HG02981 (cell line): Measurements from ENCODE around the gene PIK3R6.

Experiments used
- ATAC-seq: cut with Tn5 transposase; IDR thresholded peaks from one replicate; pipeline ENCODE4 v1.9.1; 2021; ENCODE audit warnings: mild to moderate bottlenecking, moderate library complexity; ENCODE audit not compliant: unreplicated experiment

The PIK3R6 gene

DNA sequence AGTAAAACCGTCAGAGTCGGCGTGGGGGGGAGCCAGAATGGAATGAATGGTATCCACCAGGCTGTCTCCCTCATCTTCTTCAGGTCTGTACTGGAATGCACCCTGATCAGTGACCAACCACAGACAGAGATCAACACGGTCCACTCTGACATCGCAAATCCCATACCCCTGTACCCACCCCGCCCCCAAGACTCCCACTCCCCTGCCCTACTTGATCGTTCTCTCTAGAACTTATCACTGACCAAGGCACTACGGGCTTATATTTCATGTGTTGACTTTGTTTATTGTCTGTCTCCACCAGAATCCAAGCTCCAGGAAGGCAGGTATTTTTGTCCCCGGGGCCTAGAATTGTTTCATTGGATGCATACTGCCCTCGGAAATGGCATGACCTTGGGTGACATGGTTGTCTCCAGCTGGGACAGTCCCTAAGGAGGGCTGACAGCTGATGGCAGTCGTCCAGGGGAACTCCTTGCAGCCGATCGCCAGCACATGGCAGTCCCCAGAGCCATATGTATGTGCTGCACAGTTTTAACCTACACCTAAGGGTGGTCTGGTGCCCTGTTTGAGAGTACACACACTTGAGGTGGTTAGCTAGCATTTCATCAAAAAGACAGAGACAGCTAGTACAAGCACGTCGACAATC, 67.8 kb downstream of the PIK3R6 start:
- ATAC-seq, result no peak

DNA sequence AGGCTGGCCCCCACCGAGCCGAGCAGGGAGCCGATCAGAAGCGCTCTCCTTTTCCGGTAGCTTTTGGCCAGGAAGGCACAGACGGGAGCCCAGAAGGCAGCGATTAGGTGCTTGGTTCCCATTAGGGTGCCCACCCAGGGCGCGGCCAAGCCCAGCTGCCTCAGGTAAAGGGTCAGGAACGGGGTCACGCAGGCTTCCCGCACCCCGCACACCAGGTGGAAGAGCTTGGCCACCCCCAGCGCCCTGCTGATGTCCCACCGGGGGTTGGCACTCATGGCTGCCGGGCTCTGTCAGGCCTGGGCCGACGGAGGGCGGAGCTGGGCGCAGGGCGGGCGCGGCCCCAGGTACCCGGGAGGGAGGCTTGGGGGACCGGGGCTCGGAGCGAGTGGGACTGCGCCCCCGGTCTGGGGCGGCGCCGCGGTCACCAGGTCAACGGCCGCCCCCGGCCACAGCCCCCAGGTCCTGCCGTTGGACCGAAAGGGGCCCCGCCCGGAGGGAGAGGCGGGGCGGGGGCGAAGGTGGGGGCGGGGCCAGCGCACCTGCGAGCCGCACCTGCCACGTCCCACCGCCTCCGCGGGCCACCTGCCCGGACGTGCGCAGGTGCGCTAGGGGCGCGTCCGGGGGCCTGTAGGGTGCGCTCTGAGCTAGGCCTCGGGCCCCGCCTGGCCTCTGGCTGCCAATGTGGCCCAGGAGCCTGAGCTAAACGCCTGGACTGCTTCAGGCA, 68.5 kb downstream of the PIK3R6 start, which contains the start of gene MFSD6L:
TSS of gene MFSD6L (minus strand) at position 520 of the 724 bp plus-strand sequence. CDS start at position 275, 245 bp downstream.
- ATAC-seq, result no peak

DNA sequence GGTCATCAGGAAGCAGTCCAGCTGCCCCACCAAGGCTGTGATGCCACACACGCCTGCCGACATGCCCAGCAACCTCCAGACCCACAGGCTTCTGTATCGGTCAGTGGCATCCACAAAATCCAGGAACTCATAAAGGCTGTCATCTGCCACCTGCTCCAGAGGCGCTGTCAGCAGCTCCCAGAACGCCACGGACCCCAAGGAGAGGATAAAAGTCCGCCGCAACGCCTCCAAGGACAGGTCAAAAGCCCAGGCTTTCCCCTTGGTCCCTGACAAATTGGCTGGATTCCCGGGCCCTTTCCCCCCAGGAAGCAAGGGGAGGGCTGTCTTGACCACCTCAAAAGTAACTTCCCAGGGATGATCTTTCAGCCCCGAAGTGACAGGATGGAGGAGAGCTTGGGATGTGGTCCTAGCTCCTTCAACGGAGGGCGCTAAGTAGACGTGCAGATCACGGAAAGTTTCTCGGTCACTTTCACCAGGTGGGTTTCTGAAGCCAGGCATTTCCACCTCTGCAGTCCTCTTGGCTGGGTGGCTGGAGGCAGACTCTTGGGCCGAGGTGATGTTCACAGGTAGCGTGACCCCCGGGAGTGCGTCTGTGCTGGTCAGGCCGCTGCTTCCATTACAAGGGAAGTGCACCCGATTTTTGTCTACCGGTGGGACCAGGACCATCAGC, 69.2 kb downstream of the PIK3R6 start:
- ATAC-seq, result no peak

DNA sequence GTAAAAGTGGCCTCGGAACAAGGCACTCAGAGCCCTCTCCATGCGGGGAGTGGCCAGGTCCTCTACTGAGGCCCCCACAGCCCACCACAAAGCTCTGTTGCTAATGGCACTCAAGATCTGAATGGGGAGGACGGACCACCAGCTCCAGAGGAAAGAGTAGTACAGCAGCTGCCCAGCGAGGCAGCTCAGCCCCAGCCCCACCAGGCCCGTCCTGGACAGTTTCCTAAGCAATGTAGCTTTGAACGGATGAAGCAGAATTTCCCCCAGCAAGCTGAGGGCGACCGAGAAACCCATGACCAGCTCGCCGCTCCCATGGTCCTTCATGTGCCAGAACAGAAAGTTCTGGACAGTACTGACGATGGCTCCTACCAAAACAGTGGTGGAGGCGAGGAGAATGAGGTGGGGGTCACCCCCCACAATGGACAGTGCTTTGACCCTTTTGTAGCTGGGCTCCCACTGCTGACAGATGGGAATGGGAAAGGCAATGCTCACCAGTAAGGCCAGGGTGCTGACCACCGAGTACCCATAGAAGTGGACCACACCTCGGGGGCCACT, 69.8 kb downstream of the PIK3R6 start:
- ATAC-seq, result no peak

DNA sequence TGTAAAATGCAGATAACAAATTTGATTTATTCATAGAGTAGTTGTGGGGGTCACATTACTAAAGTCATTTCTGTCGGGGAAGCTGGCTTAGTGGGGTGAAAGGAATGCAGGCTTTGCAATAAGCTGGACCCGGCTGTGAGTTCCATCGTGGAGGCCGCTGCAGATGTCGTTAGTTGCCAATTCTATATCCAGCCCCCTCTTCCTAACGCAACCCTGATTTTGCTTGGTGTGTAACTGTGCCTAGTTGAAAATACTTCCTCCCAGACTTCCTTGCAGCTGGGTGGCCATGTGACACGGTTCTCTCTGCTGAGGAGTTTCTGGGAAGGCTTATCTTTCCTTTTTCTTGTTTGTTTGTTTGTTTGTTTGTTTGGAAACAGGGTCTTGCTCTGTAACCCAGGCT, 72.8 kb downstream of the PIK3R6 start:
- no peak for ATAC-seq

DNA sequence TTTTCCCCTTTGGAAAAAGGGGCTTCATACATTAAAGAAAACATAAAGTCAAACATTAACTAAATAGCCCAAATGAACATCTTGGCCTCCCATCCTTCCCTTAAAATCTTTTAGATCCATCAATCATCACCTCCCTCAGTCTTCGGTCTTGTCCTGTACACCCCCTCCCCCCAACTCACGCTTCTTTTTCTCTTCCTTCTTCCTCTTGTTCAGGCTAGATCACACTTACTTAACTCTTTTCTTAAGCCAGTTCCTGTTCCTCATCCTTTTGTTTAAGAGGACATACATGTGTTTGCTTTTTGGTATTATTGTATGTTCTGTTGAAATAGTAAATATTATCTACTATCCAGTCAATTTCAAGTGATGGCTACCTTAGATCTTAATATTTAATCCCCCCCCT, 73.8 kb downstream of the PIK3R6 start:
- no peak for ATAC-seq

DNA sequence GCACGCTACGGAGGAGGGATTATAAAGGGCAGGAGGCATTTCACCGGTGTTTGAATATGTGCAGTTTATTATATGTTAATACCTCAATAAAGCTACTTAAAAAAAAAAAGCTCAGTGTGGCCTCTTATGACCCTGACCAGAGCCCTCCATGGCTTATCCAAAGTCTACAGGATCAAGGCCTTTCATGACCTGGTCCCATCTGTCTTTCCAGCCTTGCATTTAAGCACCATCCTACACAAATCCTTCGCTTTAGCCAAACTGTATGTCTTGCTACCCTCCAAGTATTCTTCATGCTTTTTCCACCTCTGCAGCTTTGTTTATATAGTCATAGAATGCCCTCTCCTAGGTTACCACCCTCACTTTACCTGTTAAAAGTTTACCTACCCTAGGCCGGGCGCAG, 74.8 kb downstream of the PIK3R6 start:
- ATAC-seq, result no peak

DNA sequence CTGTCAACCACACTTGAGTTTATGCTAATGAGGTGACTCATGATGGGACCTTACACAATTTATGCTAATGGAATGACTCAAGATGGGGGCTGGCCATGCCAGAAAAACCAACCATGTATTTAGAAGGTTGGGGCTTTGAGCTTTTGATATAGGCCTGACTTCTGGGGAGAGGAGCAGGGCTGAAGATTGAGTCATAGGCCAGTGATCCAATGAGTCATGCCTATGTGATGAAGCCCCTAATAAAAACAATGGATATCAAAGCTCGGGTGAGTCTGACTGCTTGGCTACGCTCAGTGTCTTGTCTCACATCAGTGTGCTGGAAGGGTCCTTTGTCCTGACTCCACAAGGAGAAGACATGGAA, 75.6 kb downstream of the PIK3R6 start:
- ATAC-seq, result no peak

DNA sequence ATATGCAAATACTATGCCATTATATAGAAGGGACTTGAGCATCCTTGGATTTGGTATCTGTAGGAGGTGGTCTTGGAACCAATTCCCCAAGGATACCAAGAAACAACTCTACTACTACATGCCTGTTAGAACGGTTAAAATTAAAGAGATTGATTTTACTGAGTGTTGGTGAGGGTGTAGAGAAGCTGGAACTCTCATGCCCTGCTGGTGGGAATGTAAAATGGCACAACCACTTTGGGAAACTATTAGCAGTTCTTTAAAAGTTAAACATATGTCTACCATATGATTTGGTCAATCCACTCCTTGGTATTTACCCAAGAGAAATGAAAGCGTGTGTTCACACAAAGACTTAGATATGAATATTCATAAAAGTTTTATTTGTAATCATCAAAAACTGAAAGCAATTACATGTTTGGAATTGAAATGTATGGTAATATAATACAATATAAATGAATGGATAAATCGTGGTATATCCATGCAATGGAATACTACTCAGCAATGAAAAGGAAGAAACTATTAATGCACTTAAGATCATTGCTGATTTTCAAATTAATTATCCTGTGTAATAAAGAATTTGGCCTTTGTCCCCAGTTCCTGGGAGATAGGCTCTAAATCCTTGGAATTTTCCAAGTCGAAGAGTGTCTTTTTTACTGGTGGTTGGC, 76.1 kb downstream of the PIK3R6 start:
- ATAC-seq, result no peak

DNA sequence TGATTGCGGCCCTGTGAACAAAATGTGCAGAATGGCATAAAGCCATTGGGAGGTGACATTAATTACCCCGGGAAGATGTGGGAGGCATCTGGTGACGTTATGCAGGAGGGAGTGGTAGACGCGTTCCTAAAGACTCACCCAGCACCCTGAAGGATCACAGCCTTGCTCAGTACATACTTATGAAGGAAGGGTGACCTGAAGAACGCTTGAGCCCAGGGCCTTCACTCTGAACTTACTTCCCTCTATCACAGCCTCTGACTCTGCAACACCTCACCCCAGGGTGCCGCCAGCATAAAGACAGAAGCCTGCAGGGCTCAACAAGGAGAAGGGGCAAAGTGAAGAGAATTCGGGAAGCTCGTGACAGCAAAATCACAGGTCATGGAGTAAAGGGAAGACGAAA, 77.7 kb downstream of the PIK3R6 start:
- no peak for ATAC-seq

DNA sequence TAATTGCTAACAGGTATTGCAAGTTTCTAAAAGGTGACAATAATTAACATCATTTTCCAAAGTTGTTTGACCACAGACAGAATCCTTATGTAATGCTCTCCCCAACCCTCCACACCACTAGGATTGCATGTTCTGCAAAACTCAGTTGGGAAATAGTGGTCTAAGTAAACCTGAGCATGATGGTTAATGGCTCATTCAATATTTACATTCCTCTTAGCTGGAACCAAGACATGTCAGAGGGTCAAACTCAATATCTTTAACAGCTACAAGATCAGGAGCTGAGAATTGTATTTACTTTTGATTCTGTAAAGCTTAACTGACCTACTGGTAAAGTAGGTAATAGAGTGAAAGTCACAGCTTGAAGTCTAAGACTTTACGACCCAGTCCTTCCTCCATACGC, 78.5 kb downstream of the PIK3R6 start:
- no peak for ATAC-seq

DNA sequence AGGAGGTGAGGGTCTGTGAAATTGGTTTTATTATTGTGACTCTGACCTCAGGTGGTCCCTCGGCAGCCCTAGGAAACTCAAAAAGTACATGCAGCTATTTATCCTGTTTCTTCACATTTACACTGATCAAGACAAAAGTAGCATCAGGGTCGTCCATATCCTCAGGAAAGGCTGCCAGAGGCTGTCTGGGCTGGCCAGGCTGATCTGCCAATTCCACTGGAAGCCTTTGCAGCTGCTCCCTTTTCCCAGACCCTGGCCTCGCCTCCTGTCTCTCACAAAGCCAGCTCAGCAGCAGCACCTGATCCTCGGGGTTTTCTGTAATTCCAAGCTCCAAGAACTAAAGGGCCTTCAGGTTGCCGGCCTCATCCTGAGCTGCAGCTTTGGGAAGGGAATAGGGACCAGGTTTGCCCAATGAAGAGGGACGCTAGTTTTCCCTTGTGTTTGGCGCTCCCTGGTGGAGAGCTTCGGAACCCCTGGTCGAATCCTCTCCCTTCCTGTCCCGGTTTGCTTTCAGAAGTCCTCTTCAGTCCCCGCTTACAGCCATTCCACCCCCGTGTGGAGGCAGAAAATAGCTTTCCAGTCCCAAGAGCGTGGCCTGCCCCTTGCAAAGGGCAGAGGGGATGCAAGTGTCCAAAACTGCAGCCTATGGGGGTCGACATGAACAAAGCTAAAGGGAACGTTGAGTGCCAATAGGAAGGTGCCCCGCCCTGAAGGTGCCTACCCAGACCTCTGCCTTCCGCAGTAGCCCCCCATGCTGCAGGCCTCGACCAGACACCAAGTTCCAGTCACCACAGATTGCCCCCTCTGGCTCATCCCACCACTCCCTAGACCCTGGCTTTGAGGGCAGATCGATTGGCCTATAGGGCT, 81.7 kb downstream of the PIK3R6 start:
- ATAC-seq, result no peak

DNA sequence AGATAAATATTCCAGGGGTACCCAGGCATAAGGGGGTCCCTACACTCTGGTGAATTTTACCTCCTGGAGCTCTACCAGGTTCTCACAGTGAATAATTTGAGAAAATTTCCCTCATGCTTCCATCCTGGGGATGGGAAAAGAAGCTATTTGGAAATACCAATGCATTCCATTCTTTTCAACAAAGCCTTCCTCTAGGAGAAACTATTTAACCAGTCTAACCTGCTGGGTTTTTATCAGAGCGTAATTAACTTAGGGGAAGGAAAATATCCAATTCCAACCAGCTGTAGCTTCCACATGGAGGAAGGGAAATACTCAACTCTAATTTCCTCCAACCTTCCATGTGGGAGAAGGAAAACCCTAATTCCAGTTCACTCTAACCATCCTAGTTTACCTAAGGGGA, 85.3 kb downstream of the PIK3R6 start:
- ATAC-seq, result no peak

DNA sequence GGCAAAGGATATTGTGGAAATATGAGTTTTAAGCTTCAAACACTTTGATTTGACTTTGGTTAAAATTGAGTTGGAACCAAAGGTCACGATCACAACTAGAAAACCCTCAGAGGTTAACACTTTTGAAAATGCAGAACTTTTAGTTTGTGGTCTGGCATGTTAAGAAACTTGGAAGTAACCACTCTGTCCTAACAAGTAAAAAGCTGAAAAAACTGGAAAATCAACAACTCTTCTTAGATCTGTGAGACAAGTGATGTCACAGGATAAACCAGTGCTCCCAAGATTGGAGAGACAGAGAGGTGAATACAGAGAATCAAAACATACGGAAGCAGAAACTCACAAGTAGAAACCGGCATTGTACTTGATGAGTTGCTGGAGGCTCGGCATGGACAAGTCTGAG, 85.7 kb downstream of the PIK3R6 start:
- no peak for ATAC-seq

DNA sequence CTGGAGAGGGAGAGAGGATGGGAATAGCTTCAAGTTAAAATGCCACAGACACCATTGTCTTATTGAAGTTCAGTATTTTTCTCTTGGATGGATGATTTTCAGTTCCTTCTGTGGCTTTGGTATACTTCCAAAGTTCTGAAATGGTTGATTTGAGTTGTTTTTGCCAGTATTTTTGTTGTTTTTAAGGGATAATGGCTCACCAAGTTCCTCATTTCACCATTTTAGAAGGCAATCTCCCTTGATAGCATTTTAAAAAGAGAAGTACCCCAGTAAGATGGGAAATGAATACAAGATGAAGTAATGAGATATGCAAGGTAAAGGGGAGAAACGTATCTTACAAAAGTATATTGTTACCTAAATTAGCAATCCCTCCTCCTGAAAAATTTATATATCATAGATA, 90.6 kb downstream of the PIK3R6 start:
- ATAC-seq, result no peak

DNA sequence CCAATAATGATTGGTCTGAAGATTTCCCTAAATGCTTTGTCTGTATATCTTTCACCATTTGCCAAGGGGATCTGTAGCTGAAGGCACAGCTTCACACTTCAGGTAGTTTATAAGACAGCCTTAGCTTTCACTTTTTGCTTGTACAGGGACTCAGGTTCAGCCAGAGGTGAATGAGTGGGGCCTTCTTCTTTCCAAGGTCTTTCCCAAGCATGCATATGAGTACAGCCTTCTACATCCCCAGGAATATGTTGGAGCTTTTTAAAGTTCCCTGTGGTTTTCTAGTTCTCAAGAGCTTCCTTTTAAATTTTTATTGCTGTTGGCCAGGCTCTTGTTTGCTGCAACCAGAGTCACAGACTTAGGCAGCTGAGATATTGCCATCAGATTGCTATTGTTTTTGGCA, 91.2 kb downstream of the PIK3R6 start:
- ATAC-seq, result no peak

DNA sequence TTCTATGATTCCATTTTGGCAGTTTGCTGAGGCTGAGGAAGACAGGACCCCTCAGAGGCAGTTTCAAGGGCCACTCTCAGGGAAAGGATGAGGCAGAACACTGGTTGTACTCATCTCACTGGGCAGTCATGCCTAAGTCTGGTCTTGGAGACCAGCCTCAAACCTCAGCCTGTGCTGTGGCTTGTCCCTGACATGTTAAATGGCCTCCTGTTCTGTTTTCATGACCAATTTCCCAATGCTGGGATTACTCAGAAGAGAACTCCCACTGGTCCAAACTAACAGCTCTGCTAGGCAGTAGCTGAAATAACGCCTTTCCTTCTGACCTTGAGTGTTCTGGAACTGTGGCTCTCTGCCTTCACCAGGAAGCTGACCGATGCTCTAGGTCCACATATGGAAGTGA, 100.7 kb downstream of the PIK3R6 start:
- ATAC-seq, result no peak

DNA sequence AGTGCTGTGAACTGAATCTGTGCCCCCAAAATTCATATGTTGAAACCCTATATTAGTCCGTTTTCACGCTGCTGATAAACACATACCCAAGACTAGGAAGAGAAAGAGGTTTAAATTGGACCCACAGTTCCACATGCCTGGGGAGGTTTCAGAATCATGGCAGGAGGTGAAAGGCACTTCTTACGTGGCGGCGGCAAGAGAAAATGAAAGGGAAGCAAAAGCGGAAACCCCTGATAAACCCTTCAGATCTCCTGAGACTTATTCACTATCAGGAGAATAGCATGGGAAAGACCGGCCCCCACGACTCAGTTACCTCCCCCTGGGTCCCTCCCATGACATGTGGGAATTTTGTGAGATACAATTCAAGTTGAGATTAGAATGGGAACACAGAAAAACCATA, 105.5 kb downstream of the PIK3R6 start:
- no peak for ATAC-seq

DNA sequence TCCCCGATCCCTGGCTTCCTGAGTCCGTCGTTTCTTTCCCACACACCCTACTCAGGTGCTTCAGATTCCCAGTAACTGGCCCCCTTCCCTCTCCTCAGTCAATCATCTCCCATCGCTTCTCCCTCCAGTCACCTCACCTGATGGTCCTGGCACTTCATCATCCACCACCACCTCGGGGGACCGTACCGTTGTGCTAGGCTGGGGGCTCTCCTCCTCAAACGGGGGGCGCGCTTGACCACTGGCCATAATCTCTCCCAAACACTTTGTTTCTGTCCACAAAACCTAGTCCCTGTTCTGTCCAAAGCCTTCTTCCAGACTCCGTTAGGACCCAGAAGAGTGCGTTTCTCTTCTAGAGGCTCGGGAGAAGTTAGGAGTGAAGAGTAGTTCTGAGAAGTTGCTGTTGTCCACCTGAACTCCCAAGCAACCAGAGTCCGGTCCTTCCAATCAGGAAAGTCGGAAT, 109.3 kb downstream of the PIK3R6 start, which contains the start of gene SPDYE4:
TSS of gene SPDYE4 (minus strand) at position 410 of the 460 bp plus-strand sequence. CDS start at position 246, 164 bp downstream.
- no peak for ATAC-seq

DNA sequence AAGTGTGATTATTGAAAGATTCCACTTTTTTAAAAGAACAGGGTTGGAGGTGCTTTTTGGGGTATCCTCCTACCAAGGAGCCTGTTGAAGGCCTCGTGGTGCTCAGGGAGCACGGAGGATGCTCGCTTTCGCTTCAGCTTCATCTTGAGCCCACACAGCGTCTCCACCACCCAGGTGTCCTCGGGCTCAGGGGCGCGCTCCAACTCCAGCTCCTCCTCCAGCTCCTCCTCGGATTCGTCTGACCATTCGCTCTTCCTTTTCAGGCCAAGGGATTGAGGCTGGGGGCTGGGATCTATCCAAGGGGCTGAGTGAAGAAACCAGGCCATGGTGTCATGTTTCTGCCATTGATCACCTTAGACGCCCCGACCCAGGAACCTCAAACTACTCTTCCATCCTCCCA, 110.3 kb downstream of the PIK3R6 start:
- ATAC-seq, result no peak
